HepG2 (cell line): Measurements from ENCODE around the gene FZD4. TPM values are rescaled to one million over a fixed set of nuclear protein-coding genes. Genes with fewer than 3 reads are reported as not detected.

Experiments used
- ATAC-seq: fragments of 200-7000 bp; cut with Tn5 transposase; 3 replicates; pipeline ENCODE4 v1.9.1; 2020; ENCODE audit warnings: mild to moderate bottlenecking, moderate library complexity
- BruUV-seq: library from RNA; stranded (reverse); fragments of 400-500 nt; replicated peaks from 2 replicates; lab custom pipeline; 2021; lab: Mats Ljungman, UMichigan
- CTCF ChIA-PET: fragments of 300-600 bp; formaldehyde crosslinking; extraction: SDS; loops from one replicate; lab custom pipeline; 2021; ENCODE audit warnings: low total read pairs, inconsistent platforms, low intra/inter-chr PET ratio; lab: Yijun Ruan, JAX
- POLR2A ChIA-PET: fragments of 350-600 bp; sonication (Branson Sonifier 250); formaldehyde crosslinking; loops from one replicate; lab custom pipeline; 2020; ENCODE audit warnings: antibody characterized with exemption, inconsistent platforms; lab: Yijun Ruan, JAX
- DNase-seq: peaks from one replicate; pipeline ENCODE4 v3.0.0-alpha.2; 2015; ENCODE audit warnings: low spot score
- FAIRE-seq: peaks from 3 replicates; lab custom pipeline; 2011; peaks lifted over from hg19 to GRCh38; lab: Jason Lieb, UNC
- H2AFZ ChIP-seq: one replicate; pipeline ENCODE4 v1.6.1; 2011; ENCODE audit warnings: low read length, inconsistent platforms
- H3K27ac ChIP-seq: fragments of 300-600 bp; 3 replicates; pipeline ENCODE4 v1.8.0; 2011; ENCODE audit warnings: mixed run types, mild to moderate bottlenecking, mixed read lengths, low read length, inconsistent platforms; ENCODE audit not compliant: insufficient read depth; ENCODE audit errors: extremely low read length
- H3K27me3 ChIP-seq, 2 experiments: fragments of 200-600 bp in 1 of 2; 2 replicates in 1 of 2; 3 replicates in 1 of 2; pipeline versions ENCODE4 v1.6.0 to v1.8.0; 2011; ENCODE audit warnings: low read length in 2 of 2, mild to moderate bottlenecking in 2 of 2, moderate library complexity in 2 of 2, inconsistent platforms in 1 of 2; ENCODE audit not compliant: insufficient read depth in 2 of 2, control insufficient read depth in 1 of 2
- H3K36me3 ChIP-seq, 2 experiments: fragments of 200-600 bp in 1 of 2; replicated peaks in 1 of 2; 2 replicates in 1 of 2; 3 replicates in 1 of 2; pipeline versions ENCODE4 v1.5.1 to v1.8.0; 2011; ENCODE audit warnings: low read length in 2 of 2, inconsistent platforms in 1 of 2; ENCODE audit not compliant: insufficient read depth in 2 of 2, control insufficient read depth in 1 of 2
- H3K4me1 ChIP-seq: 2 replicates; pipeline ENCODE4 v1.5.1; 2012; ENCODE audit warnings: low read length, inconsistent platforms; ENCODE audit not compliant: insufficient read depth
- H3K4me2 ChIP-seq: 2 replicates; pipeline ENCODE4 v1.6.0; 2011; ENCODE audit warnings: low read depth, low read length, inconsistent platforms
- H3K4me3 ChIP-seq, 3 experiments: fragments of 200-600 bp in 1 of 3; sonication (generic), shearing (Covaris generic) in 1 of 3; replicated peaks in 1 of 3; 2 replicates each; pipeline ENCODE4 v1.5.1; 2011 to 2016; ENCODE audit warnings: low read length in 3 of 3, inconsistent platforms in 2 of 3, low read depth in 2 of 3, mild to moderate bottlenecking in 2 of 3, control low read depth in 1 of 3, mixed read lengths in 1 of 3; ENCODE audit not compliant: insufficient read depth in 1 of 3
- H3K79me2 ChIP-seq: one replicate; pipeline ENCODE4 v1.6.1; 2011; ENCODE audit warnings: low read length, inconsistent platforms; ENCODE audit not compliant: insufficient read depth
- H3K9ac ChIP-seq: 2 replicates; pipeline ENCODE4 v1.6.0; 2011; ENCODE audit warnings: mild to moderate bottlenecking, low read depth, low read length, inconsistent platforms; ENCODE audit not compliant: insufficient read depth
- H3K9me3 ChIP-seq: 2 replicates; pipeline ENCODE4 v1.5.1; 2012; ENCODE audit warnings: mild to moderate bottlenecking, low read length
- H4K20me1 ChIP-seq: 2 replicates; pipeline ENCODE4 v1.6.0; 2011; ENCODE audit warnings: inconsistent platforms, mild to moderate bottlenecking, low read length, moderate library complexity; ENCODE audit not compliant: insufficient read depth
- ATF7 ChIP-seq, 2 experiments: fragments of 450-650 bp in 1 of 2; sonication (generic) in 1 of 2; formaldehyde crosslinking in 1 of 2; IDR thresholded peaks; 2 replicates each; pipeline versions ENCODE4 v1.4.0 to v1.6.1; 2016 to 2020; ENCODE audit warnings: antibody characterized with exemption in 1 of 2, mild to moderate bottlenecking in 1 of 2, missing genetic modification reagents in 1 of 2
- CENPX ChIP-seq: sonication (generic); formaldehyde crosslinking; IDR thresholded peaks from 2 replicates; pipeline ENCODE4 v1.9.0; 2021; ENCODE audit warnings: mild to moderate bottlenecking, missing genetic modification reagents, moderate library complexity
- HNF4A ChIP-seq: sonication (generic); formaldehyde crosslinking; IDR thresholded peaks from 2 replicates; pipeline ENCODE4 v1.4.0; 2020; ENCODE audit warnings: missing genetic modification reagents
- JUND ChIP-seq: sonication (generic); formaldehyde crosslinking; IDR thresholded peaks from 2 replicates; pipeline ENCODE4 v1.8.0; 2022; ENCODE audit warnings: mild to moderate bottlenecking, missing genetic modification reagents
- MLLT10 ChIP-seq: sonication (generic); formaldehyde crosslinking; IDR thresholded peaks from 2 replicates; pipeline ENCODE4 v1.4.0; 2020; ENCODE audit warnings: missing genetic modification reagents
- MXD3 ChIP-seq: IDR thresholded peaks from 2 replicates; pipeline ENCODE4 v1.6.1; 2016; ENCODE audit warnings: mild to moderate bottlenecking, missing biosample characterization, missing genetic modification reagents
- TCF12 ChIP-seq, 2 experiments: fragments of 450-650 bp in 1 of 2; sonication (generic) in 1 of 2; formaldehyde crosslinking in 1 of 2; IDR thresholded peaks; 2 replicates each; pipeline versions ENCODE4 v1.6.1 to v1.8.0; 2017 to 2022; ENCODE audit warnings: antibody characterized with exemption in 1 of 2, mild to moderate bottlenecking in 1 of 2, missing genetic modification reagents in 1 of 2, moderate library complexity in 1 of 2
- TERF1 ChIP-seq: sonication (generic); formaldehyde crosslinking; IDR thresholded peaks from 2 replicates; pipeline ENCODE4 v1.8.0; 2022; ENCODE audit warnings: mild to moderate bottlenecking, missing genetic modification reagents, moderate library complexity
- ZBTB38 ChIP-seq: sonication (generic); formaldehyde crosslinking; IDR thresholded peaks from 2 replicates; pipeline ENCODE4 v1.5.1; 2020; ENCODE audit warnings: mild to moderate bottlenecking, missing genetic modification reagents
- ZFY ChIP-seq: sonication (generic); formaldehyde crosslinking; IDR thresholded peaks from 2 replicates; pipeline ENCODE4 v1.4.0; 2020; ENCODE audit warnings: missing genetic modification reagents
- in situ Hi-C: cut with HindIII; loops from 2 replicates; pipeline ENCODE4 v1.10.0; 2017; ENCODE audit warnings: low pct_unique_long_range_greater_than_20kb; ENCODE audit not compliant: extremely low pct_ligation_motif_present
- intact Hi-C: fragments of 100-400 bp; cut with micrococcal nuclease; formaldehyde crosslinking; loops from one replicate; pipeline ENCODE4 v1.10.0; 2022; ENCODE audit not compliant: unreplicated experiment
- polyA plus RNA-seq, 8 experiments: library from polyadenylated mRNA; depleted of rRNA in 3 of 8; stranded (reverse) in 7 of 8; unstranded in 1 of 8; fragments of >200 nt; fragmentation: Illumina TruSeq in 4 of 8; extraction: Trizol in 4 of 8; gene quantifications; 2 replicates each; pipeline versions ENCODE4 v1.2.1 to v1.2.3, GENCODE V29; 2011 to 2016; ENCODE audit warnings: low read depth in 4 of 8, missing spikeins in 1 of 8, mixed read lengths in 1 of 8; ENCODE audit not compliant: insufficient read depth in 1 of 8
- total RNA-seq, 5 experiments: library from RNA; depleted of rRNA; stranded (reverse); fragments of >200 nt; fragmentation: Illumina TruSeq; extraction: Trizol; gene quantifications; 2 replicates each; pipeline ENCODE4 v1.2.3, GENCODE V29; 2016; ENCODE audit warnings: low read depth in 1 of 5
- TF ChIP-seq, protein P1 (sequence below): sonication (generic); formaldehyde crosslinking; IDR thresholded peaks from 2 replicates; pipeline ENCODE4 v1.5.1; 2020; ENCODE audit warnings: mild to moderate bottlenecking, missing genetic modification reagents, moderate library complexity
- TF ChIP-seq, protein P2 (sequence below): sonication (generic); formaldehyde crosslinking; IDR thresholded peaks from 2 replicates; pipeline ENCODE4 v1.4.0; 2020; ENCODE audit warnings: missing genetic modification reagents
- TF ChIP-seq, protein P3 (sequence below): sonication (generic); formaldehyde crosslinking; IDR thresholded peaks from 2 replicates; pipeline ENCODE4 v1.4.0; 2020; ENCODE audit warnings: missing genetic modification reagents

FZD4 gene
- total and polyA plus RNA-seq, 2 of the 13 experiments (the other 11 are each of a cell fraction or from before 2014, with no cell fraction given): 46.5 to 70.4 TPM

GRCh38 chr11:86948733-86949132 is 6.5 kb downstream of the FZD4 start (continued):
- TF ChIP-seq, protein P1, sequence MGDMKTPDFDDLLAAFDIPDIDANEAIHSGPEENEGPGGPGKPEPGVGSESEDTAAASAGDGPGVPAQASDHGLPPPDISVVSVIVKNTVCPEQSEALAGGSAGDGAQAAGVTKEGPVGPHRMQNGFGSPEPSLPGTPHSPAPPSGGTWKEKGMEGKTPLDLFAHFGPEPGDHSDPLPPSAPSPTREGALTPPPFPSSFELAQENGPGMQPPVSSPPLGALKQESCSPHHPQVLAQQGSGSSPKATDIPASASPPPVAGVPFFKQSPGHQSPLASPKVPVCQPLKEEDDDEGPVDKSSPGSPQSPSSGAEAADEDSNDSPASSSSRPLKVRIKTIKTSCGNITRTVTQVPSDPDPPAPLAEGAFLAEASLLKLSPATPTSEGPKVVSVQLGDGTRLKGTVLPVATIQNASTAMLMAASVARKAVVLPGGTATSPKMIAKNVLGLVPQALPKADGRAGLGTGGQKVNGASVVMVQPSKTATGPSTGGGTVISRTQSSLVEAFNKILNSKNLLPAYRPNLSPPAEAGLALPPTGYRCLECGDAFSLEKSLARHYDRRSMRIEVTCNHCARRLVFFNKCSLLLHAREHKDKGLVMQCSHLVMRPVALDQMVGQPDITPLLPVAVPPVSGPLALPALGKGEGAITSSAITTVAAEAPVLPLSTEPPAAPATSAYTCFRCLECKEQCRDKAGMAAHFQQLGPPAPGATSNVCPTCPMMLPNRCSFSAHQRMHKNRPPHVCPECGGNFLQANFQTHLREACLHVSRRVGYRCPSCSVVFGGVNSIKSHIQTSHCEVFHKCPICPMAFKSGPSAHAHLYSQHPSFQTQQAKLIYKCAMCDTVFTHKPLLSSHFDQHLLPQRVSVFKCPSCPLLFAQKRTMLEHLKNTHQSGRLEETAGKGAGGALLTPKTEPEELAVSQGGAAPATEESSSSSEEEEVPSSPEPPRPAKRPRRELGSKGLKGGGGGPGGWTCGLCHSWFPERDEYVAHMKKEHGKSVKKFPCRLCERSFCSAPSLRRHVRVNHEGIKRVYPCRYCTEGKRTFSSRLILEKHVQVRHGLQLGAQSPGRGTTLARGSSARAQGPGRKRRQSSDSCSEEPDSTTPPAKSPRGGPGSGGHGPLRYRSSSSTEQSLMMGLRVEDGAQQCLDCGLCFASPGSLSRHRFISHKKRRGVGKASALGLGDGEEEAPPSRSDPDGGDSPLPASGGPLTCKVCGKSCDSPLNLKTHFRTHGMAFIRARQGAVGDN (CRISPR knock-in tag): peak; percentile 26; the same call in 1 of the 2 replicates

- Histone ChIP-seq H3K36me3 (peaks cover 13 to 48% of the 10 kb centered on the region in 2 experiments), H3K4me3 (no peak overlapping the region; a peak in 1 of 6 replicates), H2AFZ (no peak overlapping the region), H3K79me2 (peaks cover 61% of the 10 kb centered on the region), H4K20me1 (peaks cover 12% of the 10 kb centered on the region), H3K9ac (no peak overlapping the region), H3K9me3 (no peaks in the 10 kb centered on the region), H3K27me3 (no peaks in the 10 kb centered on the region), H3K27ac (no peak overlapping the region), H3K4me2 (peak overlapping the region; percentile 8; the same call in 1 of the 2 replicates), H3K4me1 (peaks cover 79% of the 10 kb centered on the region)
- ATAC-seq (no peak), DNase-seq (no peak), FAIRE-seq (no peak)
- no peak for TF ChIP-seq JUND (CRISPR knock-in tag)
- TF ChIP-seq ATF7 (IDR thresholded peaks at IDR 0.05): no peak
- no peak for TF ChIP-seq ATF7 (CRISPR knock-in tag; IDR thresholded peaks at IDR 0.05)
- TF ChIP-seq, protein P2, sequence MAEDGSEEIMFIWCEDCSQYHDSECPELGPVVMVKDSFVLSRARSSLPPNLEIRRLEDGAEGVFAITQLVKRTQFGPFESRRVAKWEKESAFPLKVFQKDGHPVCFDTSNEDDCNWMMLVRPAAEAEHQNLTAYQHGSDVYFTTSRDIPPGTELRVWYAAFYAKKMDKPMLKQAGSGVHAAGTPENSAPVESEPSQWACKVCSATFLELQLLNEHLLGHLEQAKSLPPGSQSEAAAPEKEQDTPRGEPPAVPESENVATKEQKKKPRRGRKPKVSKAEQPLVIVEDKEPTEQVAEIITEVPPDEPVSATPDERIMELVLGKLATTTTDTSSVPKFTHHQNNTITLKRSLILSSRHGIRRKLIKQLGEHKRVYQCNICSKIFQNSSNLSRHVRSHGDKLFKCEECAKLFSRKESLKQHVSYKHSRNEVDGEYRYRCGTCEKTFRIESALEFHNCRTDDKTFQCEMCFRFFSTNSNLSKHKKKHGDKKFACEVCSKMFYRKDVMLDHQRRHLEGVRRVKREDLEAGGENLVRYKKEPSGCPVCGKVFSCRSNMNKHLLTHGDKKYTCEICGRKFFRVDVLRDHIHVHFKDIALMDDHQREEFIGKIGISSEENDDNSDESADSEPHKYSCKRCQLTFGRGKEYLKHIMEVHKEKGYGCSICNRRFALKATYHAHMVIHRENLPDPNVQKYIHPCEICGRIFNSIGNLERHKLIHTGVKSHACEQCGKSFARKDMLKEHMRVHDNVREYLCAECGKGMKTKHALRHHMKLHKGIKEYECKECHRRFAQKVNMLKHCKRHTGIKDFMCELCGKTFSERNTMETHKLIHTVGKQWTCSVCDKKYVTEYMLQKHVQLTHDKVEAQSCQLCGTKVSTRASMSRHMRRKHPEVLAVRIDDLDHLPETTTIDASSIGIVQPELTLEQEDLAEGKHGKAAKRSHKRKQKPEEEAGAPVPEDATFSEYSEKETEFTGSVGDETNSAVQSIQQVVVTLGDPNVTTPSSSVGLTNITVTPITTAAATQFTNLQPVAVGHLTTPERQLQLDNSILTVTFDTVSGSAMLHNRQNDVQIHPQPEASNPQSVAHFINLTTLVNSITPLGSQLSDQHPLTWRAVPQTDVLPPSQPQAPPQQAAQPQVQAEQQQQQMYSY (CRISPR knock-in tag): no peak
- no peak for TF ChIP-seq ZBTB38 (CRISPR knock-in tag)
- TF ChIP-seq, protein P3, sequence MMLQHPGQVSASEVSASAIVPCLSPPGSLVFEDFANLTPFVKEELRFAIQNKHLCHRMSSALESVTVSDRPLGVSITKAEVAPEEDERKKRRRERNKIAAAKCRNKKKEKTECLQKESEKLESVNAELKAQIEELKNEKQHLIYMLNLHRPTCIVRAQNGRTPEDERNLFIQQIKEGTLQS (CRISPR knock-in tag): no peak
- TF ChIP-seq MXD3 (CRISPR knock-in tag): no peak
- no peak for TF ChIP-seq TCF12 (IDR thresholded peaks at IDR 0.05)
- no peak for TF ChIP-seq TCF12 (CRISPR knock-in tag; IDR thresholded peaks at IDR 0.05)
- no peak for TF ChIP-seq CENPX
- TF ChIP-seq MLLT10: no peak
- no peak for TF ChIP-seq ZFY (CRISPR knock-in tag)
- no peak for TF ChIP-seq TERF1
- TF ChIP-seq HNF4A (CRISPR knock-in tag): no peak
- BruUV-seq: no TSS peak
- in situ Hi-C loops (no loop called here), intact Hi-C loops (no loop called here)
- ChIA-PET POLR2A (interaction anchor here (1.7 to 2.5 kb wide), 2 partner anchors 8 to 90 kb away, joined by 5 to 19 read pairs; partner anchors contain the start of genes FZD4 and TMEM135), CTCF (no interaction called here)
Measured at GRCh38 chr11:86947541-86947940, 7.7 kb downstream of the FZD4 start.
